NB4 (cell line): Measurements from ENCODE around the gene POU2AF1.

ENCODE experiments used
- CTCF ChIP-seq: IDR thresholded peaks from one replicate; pipeline ENCODE4 v1.5.1; 2012; ENCODE audit warnings: low read depth, low read length
- MAX ChIP-seq: IDR thresholded peaks from 2 replicates; pipeline ENCODE4 v1.6.1; 2011; ENCODE audit warnings: low read depth, low read length
- MYC ChIP-seq: IDR thresholded peaks from 2 replicates; pipeline ENCODE4 v1.6.1; 2011; ENCODE audit warnings: low read depth, low read length
- POLR2A ChIP-seq: IDR thresholded peaks from 2 replicates; pipeline ENCODE4 v1.6.1; 2011; ENCODE audit warnings: mild to moderate bottlenecking; ENCODE audit not compliant: insufficient read length; ENCODE audit errors: extremely low read depth

GRCh38 chr11:111342329-111342728, 36.7 kb downstream of the POU2AF1 start:
- TF ChIP-seq CTCF: no peak
- no peak for TF ChIP-seq POLR2A
- no peak for TF ChIP-seq MYC
- TF ChIP-seq MAX: no peak
